ENCODE measurements around the gene AKAP7.

- no peak for TF ChIP-seq CTCF (IDR thresholded peaks at IDR 0.05; ENCODE audit: low read length)
- no peak for TF ChIP-seq EZH2 (IDR thresholded peaks at IDR 0.05; ENCODE audit: borderline replicate concordance, low read length)
Observed at GRCh38 chr6:131101911-131102680, 33.2 kb upstream of the AKAP7 start.

Measured in OCI-LY1 (cell line).